ENCODE results near the gene CADPS. TPM values are rescaled to one million over a fixed set of nuclear protein-coding genes. Genes with fewer than 3 reads are reported as not detected.

CADPS gene
- total RNA-seq, 1 experiment from 2014 or later: not detected

GRCh38 chr3:62647711-62648110, 227.5 kb downstream of the CADPS start:
- Mint-ChIP-seq H3K36me3 (ENCODE audit: insufficient read depth, unreplicated experiment) (no peaks in the 10 kb centered on the region), H3K9me3 (ENCODE audit: low read depth, unreplicated experiment) (no peaks in the 10 kb centered on the region), H3K27ac (ENCODE audit: unreplicated experiment) (no peak overlapping the region), H3K4me1 (ENCODE audit: low read depth, unreplicated experiment) (no peaks in the 10 kb centered on the region), H3K4me3 (ENCODE audit: low read depth, unreplicated experiment) (no peak overlapping the region), H3K27me3 (ENCODE audit: unreplicated experiment) (peaks cover 8% of the 10 kb centered on the region)
- CTCF ChIA-PET: no interaction called here
- TF ChIP-seq, protein P1, sequence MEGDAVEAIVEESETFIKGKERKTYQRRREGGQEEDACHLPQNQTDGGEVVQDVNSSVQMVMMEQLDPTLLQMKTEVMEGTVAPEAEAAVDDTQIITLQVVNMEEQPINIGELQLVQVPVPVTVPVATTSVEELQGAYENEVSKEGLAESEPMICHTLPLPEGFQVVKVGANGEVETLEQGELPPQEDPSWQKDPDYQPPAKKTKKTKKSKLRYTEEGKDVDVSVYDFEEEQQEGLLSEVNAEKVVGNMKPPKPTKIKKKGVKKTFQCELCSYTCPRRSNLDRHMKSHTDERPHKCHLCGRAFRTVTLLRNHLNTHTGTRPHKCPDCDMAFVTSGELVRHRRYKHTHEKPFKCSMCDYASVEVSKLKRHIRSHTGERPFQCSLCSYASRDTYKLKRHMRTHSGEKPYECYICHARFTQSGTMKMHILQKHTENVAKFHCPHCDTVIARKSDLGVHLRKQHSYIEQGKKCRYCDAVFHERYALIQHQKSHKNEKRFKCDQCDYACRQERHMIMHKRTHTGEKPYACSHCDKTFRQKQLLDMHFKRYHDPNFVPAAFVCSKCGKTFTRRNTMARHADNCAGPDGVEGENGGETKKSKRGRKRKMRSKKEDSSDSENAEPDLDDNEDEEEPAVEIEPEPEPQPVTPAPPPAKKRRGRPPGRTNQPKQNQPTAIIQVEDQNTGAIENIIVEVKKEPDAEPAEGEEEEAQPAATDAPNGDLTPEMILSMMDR (IDR thresholded peaks at IDR 0.05; ENCODE audit: unreplicated experiment): no peak
- intact Hi-C loops (cut with micrococcal nuclease; ENCODE audit: unreplicated experiment): no loop called here
- BruUV-seq (replicated peaks): no TSS peak
- DNase-seq: no peak

DNA sequence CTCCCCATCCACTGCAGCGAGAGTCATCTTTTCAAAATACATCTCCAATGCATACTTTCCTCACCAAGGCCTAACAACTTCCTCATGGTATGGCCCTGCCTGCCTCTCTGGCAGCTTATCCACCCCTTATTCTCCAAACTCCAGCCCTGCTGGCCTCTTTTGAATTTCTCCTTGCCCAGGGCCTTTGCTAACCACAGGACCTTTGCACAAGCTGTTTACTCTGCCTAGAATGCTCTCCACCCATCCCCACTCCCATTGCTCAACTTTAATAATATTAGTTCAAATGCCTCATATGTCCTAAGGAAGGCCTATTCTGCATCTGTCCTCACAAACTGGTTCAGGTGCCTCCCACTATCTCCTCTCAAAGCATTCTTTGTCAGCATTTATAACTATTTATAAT, 230.7 kb downstream of the CADPS start:
- Mint-ChIP-seq H3K4me1 (ENCODE audit: low read depth, unreplicated experiment) (no peaks in the 10 kb centered on the region), H3K27ac (ENCODE audit: unreplicated experiment) (no peak overlapping the region), H3K9me3 (ENCODE audit: low read depth, unreplicated experiment) (no peaks in the 10 kb centered on the region), H3K27me3 (ENCODE audit: unreplicated experiment) (peaks cover 28% of the 10 kb centered on the region), H3K4me3 (ENCODE audit: low read depth, unreplicated experiment) (no peak overlapping the region), H3K36me3 (ENCODE audit: insufficient read depth, unreplicated experiment) (no peaks in the 10 kb centered on the region)
- intact Hi-C loops (cut with micrococcal nuclease; ENCODE audit: unreplicated experiment): no loop called here
- TF ChIP-seq, protein P1 (IDR thresholded peaks at IDR 0.05; ENCODE audit: unreplicated experiment): no peak
- CTCF ChIA-PET: no interaction called here
- DNase-seq: no peak
- no TSS peak for BruUV-seq (replicated peaks)

DNA sequence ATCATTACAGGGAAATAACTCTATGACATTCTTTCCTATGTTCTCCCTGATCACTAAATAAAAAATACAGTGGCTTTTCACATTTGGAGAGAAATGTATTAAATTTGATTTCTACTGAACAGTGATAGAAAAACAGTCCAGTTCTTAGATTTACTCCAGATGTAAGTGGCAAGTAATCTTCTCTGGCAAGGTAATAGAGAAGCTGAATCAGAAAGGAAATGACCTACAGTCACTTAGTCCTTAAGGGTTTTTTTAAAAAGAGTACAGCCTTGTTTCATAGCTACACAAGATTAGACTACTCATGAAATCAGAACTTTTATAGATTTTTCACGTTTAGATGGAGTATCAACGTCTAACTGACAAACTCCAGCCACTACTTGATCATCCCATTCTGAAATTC, 236.9 kb downstream of the CADPS start:
- intact Hi-C loops (cut with micrococcal nuclease; ENCODE audit: unreplicated experiment): no loop called here

DNA sequence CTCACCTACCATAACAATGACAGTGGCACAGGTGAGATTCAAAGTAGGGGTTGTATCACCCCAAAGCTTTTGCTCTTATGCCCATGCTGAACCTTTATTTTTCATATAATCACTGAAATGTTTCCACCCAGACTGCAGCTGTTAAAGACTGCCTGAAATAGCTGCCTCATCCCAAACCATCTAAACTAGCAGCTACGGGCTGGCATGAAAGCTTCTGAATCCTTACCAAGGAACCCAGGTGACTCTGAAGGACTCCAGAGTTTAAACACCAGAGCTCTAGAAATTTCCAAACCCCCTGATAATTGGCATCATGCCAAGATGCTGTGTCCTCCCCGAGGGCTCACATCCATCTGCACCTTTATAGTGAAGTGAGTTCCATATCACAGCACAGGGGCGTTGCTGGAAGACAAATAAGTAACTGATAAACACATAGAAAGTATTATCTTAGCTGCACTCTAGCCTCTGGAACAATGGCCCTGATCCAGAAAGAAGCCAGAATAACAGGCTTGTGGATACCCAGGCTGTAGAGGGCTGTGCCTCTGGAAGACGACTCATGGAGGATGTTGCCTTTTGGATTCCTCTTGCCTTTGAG, 238.9 kb downstream of the CADPS start:
- Mint-ChIP-seq H3K27ac (ENCODE audit: unreplicated experiment) (no peak overlapping the region), H3K9me3 (ENCODE audit: low read depth, unreplicated experiment) (no peaks in the 10 kb centered on the region), H3K4me3 (ENCODE audit: low read depth, unreplicated experiment) (no peak overlapping the region), H3K36me3 (ENCODE audit: insufficient read depth, unreplicated experiment) (no peaks in the 10 kb centered on the region), H3K4me1 (ENCODE audit: low read depth, unreplicated experiment) (no peaks in the 10 kb centered on the region), H3K27me3 (ENCODE audit: unreplicated experiment) (peaks cover 67% of the 10 kb centered on the region)
- CTCF ChIA-PET: no interaction called here
- BruUV-seq (replicated peaks): no TSS peak
- DNase-seq: no peak
- TF ChIP-seq, protein P1 (IDR thresholded peaks at IDR 0.05; ENCODE audit: unreplicated experiment): no peak
- intact Hi-C loops (cut with micrococcal nuclease; ENCODE audit: unreplicated experiment): no loop called here

More for the DNA sequence above, 236.9 kb downstream of the CADPS start:
- Mint-ChIP-seq H3K9me3 (ENCODE audit: low read depth, unreplicated experiment) (no peaks in the 10 kb centered on the region), H3K36me3 (ENCODE audit: insufficient read depth, unreplicated experiment) (no peaks in the 10 kb centered on the region), H3K4me3 (ENCODE audit: low read depth, unreplicated experiment) (no peak overlapping the region), H3K27me3 (ENCODE audit: unreplicated experiment) (peaks cover 76% of the 10 kb centered on the region), H3K27ac (ENCODE audit: unreplicated experiment) (no peak overlapping the region), H3K4me1 (ENCODE audit: low read depth, unreplicated experiment) (no peaks in the 10 kb centered on the region)
- no peak for DNase-seq
- BruUV-seq (replicated peaks): no TSS peak
- TF ChIP-seq, protein P1 (IDR thresholded peaks at IDR 0.05; ENCODE audit: unreplicated experiment): no peak
- CTCF ChIA-PET: no interaction called here
